Measurements from ENCODE around the gene COPG1.

The COPG1 gene

GRCh38 chr3:129315223-129315997, 66.0 kb downstream of the COPG1 start:
- no peaks in the 10 kb centered on the region for H3K27me3 ChIP-seq (ENCODE audit: insufficient read depth, low read length, poor library complexity)
- peak overlapping the region; percentile 59 for H2AFZ ChIP-seq (ENCODE audit: low read depth, low read length)
- H3K4me1 ChIP-seq (ENCODE audit: insufficient read depth, low read length) = peaks cover 30% of the 10 kb centered on the region
- TF ChIP-seq EZH2 (IDR thresholded peaks at IDR 0.05; ENCODE audit: borderline replicate concordance, low read depth, low read length, severe bottlenecking) (no peak), CTCF (IDR thresholded peaks at IDR 0.05; ENCODE audit: borderline replicate concordance, extremely low read depth, low read length, poor library complexity, severe bottlenecking) (no peak)
- peaks cover 27% of the 10 kb centered on the region for H4K20me1 ChIP-seq (ENCODE audit: insufficient read depth, low read length)
- no peaks in the 10 kb centered on the region for H3K9me3 ChIP-seq (ENCODE audit: insufficient read depth, low read length, severe bottlenecking)
- peak overlapping the region; percentile 93 for H3K4me2 ChIP-seq (ENCODE audit: insufficient read depth, low read length)
- peak overlapping the region; percentile 96 to 97 for H3K4me3 ChIP-seq (ENCODE audit: low read depth in 1 of 2, low read length in 2 of 2)
- ATAC-seq (ENCODE audit: insufficient read depth, low read depth) = peak; percentile 11
- H3K79me2 ChIP-seq (ENCODE audit: insufficient read depth, low read length) = peaks cover 21% of the 10 kb centered on the region
- peaks cover 16% of the 10 kb centered on the region; the same call in 1 of the 2 replicates for H3K36me3 ChIP-seq (ENCODE audit: insufficient read depth, low read length)
- H3K9ac ChIP-seq (ENCODE audit: low read depth, low read length) = peak overlapping the region; percentile 97
- H3K27ac ChIP-seq (ENCODE audit: low read length) = peak overlapping the region; percentile 93
- DNase-seq = peak; percentile 52

DNA sequence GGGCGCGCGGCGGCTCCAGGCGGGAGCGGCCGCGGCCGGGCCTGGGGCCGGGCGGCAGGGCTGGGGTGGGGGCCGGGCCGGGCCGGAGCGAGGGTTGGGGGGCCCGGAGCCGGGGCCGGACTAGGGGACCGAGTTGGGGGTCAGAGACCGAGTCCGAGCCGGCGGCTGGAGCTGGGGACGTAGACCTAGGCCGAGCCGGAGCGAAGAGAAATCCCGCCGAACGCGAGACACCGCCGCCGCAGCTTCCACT, 66.5 kb downstream of the COPG1 start:
- no peak overlapping the region for H2AFZ ChIP-seq (ENCODE audit: low read depth, low read length)
- no peak for ATAC-seq (ENCODE audit: insufficient read depth, low read depth)
- peak overlapping the region; percentile 93 for H3K27ac ChIP-seq (ENCODE audit: low read length)

GRCh38 chr3:129316248-129317013, 67.0 kb downstream of the COPG1 start:
- H3K4me3 ChIP-seq (ENCODE audit: low read depth in 1 of 2, low read length in 2 of 2) = peak overlapping the region; percentile 96 to 97
- H3K9ac ChIP-seq (ENCODE audit: low read depth, low read length) = peak overlapping the region; percentile 97
- ATAC-seq (ENCODE audit: insufficient read depth, low read depth) (peak; percentile 52), DNase-seq (peak; percentile 89)
- peak overlapping the region; percentile 82 for H3K27ac ChIP-seq (ENCODE audit: low read length)
- peaks cover 27% of the 10 kb centered on the region for H4K20me1 ChIP-seq (ENCODE audit: insufficient read depth, low read length)
- peaks cover 16% of the 10 kb centered on the region; the same call in 1 of the 2 replicates for H3K36me3 ChIP-seq (ENCODE audit: insufficient read depth, low read length)
- TF ChIP-seq CTCF (IDR thresholded peaks at IDR 0.05; ENCODE audit: borderline replicate concordance, extremely low read depth, low read length, poor library complexity, severe bottlenecking) (peak; percentile 85), EZH2 (IDR thresholded peaks at IDR 0.05; ENCODE audit: borderline replicate concordance, low read depth, low read length, severe bottlenecking) (no peak)
- no peaks in the 10 kb centered on the region for H3K27me3 ChIP-seq (ENCODE audit: insufficient read depth, low read length, poor library complexity)
- peak overlapping the region; percentile 98 for H2AFZ ChIP-seq (ENCODE audit: low read depth, low read length)
- H3K4me1 ChIP-seq (ENCODE audit: insufficient read depth, low read length) = peaks cover 30% of the 10 kb centered on the region
- no peaks in the 10 kb centered on the region for H3K9me3 ChIP-seq (ENCODE audit: insufficient read depth, low read length, severe bottlenecking)
- H3K79me2 ChIP-seq (ENCODE audit: insufficient read depth, low read length) = peaks cover 21% of the 10 kb centered on the region
- H3K4me2 ChIP-seq (ENCODE audit: insufficient read depth, low read length) = peak overlapping the region; percentile 87

More for the DNA sequence above, 66.5 kb downstream of the COPG1 start:
- Histone ChIP-seq H3K4me1 (ENCODE audit: insufficient read depth, low read length) (peaks cover 30% of the 10 kb centered on the region), H3K9ac (ENCODE audit: low read depth, low read length) (peak overlapping the region; percentile 97), H3K36me3 (ENCODE audit: insufficient read depth, low read length) (peaks cover 16% of the 10 kb centered on the region; the same call in 1 of the 2 replicates), H3K4me2 (ENCODE audit: insufficient read depth, low read length) (peak overlapping the region; percentile 93; the same call in 1 of the 2 replicates), H3K4me3 (ENCODE audit: low read depth in 1 of 2, low read length in 2 of 2) (peak overlapping the region; percentile 96 to 97; a peak in 3 of 4 replicates), H4K20me1 (ENCODE audit: insufficient read depth, low read length) (peaks cover 27% of the 10 kb centered on the region), H3K9me3 (ENCODE audit: insufficient read depth, low read length, severe bottlenecking) (no peaks in the 10 kb centered on the region), H3K79me2 (ENCODE audit: insufficient read depth, low read length) (peaks cover 21% of the 10 kb centered on the region), H3K27me3 (ENCODE audit: insufficient read depth, low read length, poor library complexity) (no peaks in the 10 kb centered on the region)
- TF ChIP-seq EZH2 (IDR thresholded peaks at IDR 0.05; ENCODE audit: borderline replicate concordance, low read depth, low read length, severe bottlenecking) (no peak), CTCF (IDR thresholded peaks at IDR 0.05; ENCODE audit: borderline replicate concordance, extremely low read depth, low read length, poor library complexity, severe bottlenecking) (no peak)
- DNase-seq = no peak

All from DND-41 (cell line).